Hepatocyte (in vitro differentiated cells): ENCODE results near the gene ZBTB7B. TPM values are rescaled to one million over a fixed set of nuclear protein-coding genes. Genes with fewer than 3 reads are reported as not detected.

ENCODE experiments used
- DNase-seq: peaks from one replicate; pipeline ENCODE4 v3.0.0-alpha.2; 2016; ENCODE audit warnings: low spot score
- H2AFZ ChIP-seq: fragments of 200-600 bp; sonication (generic); 2 replicates; pipeline ENCODE4 v1.6.0; 2016; ENCODE audit warnings: antibody characterized with exemption, mild to moderate bottlenecking
- H3K27ac ChIP-seq: fragments of 200-600 bp; sonication (generic); 2 replicates; pipeline ENCODE4 v1.5.1; 2016; ENCODE audit warnings: mild to moderate bottlenecking
- H3K27me3 ChIP-seq: fragments of 200-600 bp; sonication (generic); 2 replicates; pipeline ENCODE4 v1.6.1; 2016
- H3K36me3 ChIP-seq: fragments of 200-600 bp; sonication (generic); replicated peaks from 2 replicates; pipeline ENCODE4 v1.5.1; 2016; ENCODE audit warnings: low read depth; ENCODE audit not compliant: insufficient read depth
- H3K4me1 ChIP-seq: fragments of 200-600 bp; sonication (generic); 2 replicates; pipeline ENCODE4 v1.5.1; 2016; ENCODE audit warnings: mild to moderate bottlenecking, moderate library complexity; ENCODE audit not compliant: insufficient read depth
- H3K4me2 ChIP-seq: fragments of 200-600 bp; sonication (generic); 2 replicates; pipeline ENCODE4 v1.6.0; 2016
- H3K4me3 ChIP-seq: fragments of 200-600 bp; sonication (generic); 2 replicates; pipeline ENCODE4 v1.5.1; 2016; ENCODE audit warnings: mild to moderate bottlenecking
- H3K79me2 ChIP-seq: fragments of 200-600 bp; sonication (generic); 2 replicates; pipeline ENCODE4 v1.6.0; 2017; ENCODE audit warnings: mild to moderate bottlenecking
- H3K9me2 ChIP-seq: fragments of 200-600 bp; sonication (generic); replicated peaks from 2 replicates; pipeline ENCODE4 v1.6.0; 2017; ENCODE audit warnings: mild to moderate bottlenecking; ENCODE audit not compliant: insufficient read depth
- H3K9me3 ChIP-seq: fragments of 200-600 bp; sonication (generic); 2 replicates; pipeline ENCODE4 v1.5.1; 2016; ENCODE audit warnings: low read depth, mild to moderate bottlenecking
- H4K20me1 ChIP-seq: fragments of 200-600 bp; sonication (generic); 2 replicates; pipeline ENCODE4 v1.6.0; 2016; ENCODE audit warnings: mild to moderate bottlenecking; ENCODE audit not compliant: insufficient read depth, poor library complexity, severe bottlenecking
- CTCF ChIP-seq: fragments of 200-600 bp; sonication (generic); IDR thresholded peaks from 2 replicates; pipeline ENCODE4 v1.5.1; 2016; ENCODE audit warnings: antibody characterized with exemption, mild to moderate bottlenecking; ENCODE audit not compliant: poor library complexity
- EZH2 ChIP-seq: fragments of 200-600 bp; sonication (generic); IDR thresholded peaks from 2 replicates; pipeline ENCODE4 v1.6.1; 2016; ENCODE audit warnings: antibody characterized with exemption, mild to moderate bottlenecking, borderline replicate concordance
- EZH2phosphoT487 ChIP-seq: fragments of 200-600 bp; sonication (generic); IDR thresholded peaks from one replicate; pipeline ENCODE4 v1.6.1; 2018; ENCODE audit warnings: antibody characterized with exemption, mild to moderate bottlenecking, low read depth, moderate library complexity; ENCODE audit not compliant: unreplicated experiment, severe bottlenecking
- WGBS: methylation state at CpG from one replicate; pipeline ENCODE4 v1.1.6; 2016; ENCODE audit warnings: low lambda C conversion rate; ENCODE audit errors: missing lambda C conversion rate; 5-methylcytosine and 5-hydroxymethylcytosine counted together
- polyA plus RNA-seq: library from polyadenylated mRNA; unstranded; fragments of >200 nt; fragmentation: Nextera tagmentation; extraction: Ambion mirVana; gene quantifications from 2 replicates; pipeline ENCODE4 v1.2.1, GENCODE V29; 2016
- total RNA-seq: library from RNA; depleted of rRNA; stranded (reverse); fragments of >200 nt; gene quantifications from 2 replicates; pipeline ENCODE4 v1.2.3, GENCODE V29; 2014

The ZBTB7B gene
- total and polyA plus RNA-seq, 2 experiments from 2014 or later = 13.3 to 29.2 TPM

GRCh38 chr1:154969860-154970452 is 32.6 kb upstream of the ZBTB7B start:
- Histone ChIP-seq H3K79me2 (peaks cover 61% of the 10 kb centered on the region), H3K4me3 (peak overlapping the region; percentile 7), H3K27me3 (no peaks in the 10 kb centered on the region), H2AFZ (no peak overlapping the region), H3K4me2 (peak overlapping the region; percentile 75), H3K27ac (peak overlapping the region; percentile 96), H4K20me1 (no peaks in the 10 kb centered on the region), H3K4me1 (peaks cover 21% of the 10 kb centered on the region), H3K36me3 (no peaks in the 10 kb centered on the region), H3K9me3 (no peaks in the 10 kb centered on the region), H3K9me2 (no peaks in the 10 kb centered on the region)
- DNase-seq = no peak
- TF ChIP-seq EZH2 (no peak), CTCF (no peak), EZH2phosphoT487 (no peak)
- WGBS = 39% methylated on average over 8 of the region's 22 CpGs

GRCh38 chr1:154970631-154971340 is 31.8 kb upstream of the ZBTB7B start, which contains the start of gene SHC1:
SHC1 (minus strand) TSS chr1:154970747; CDS start chr1:154970526, 221 bp downstream.
- Histone ChIP-seq H3K4me2 (peak within 1 kb of the TSS; percentile 75), H3K9me2 (no peaks in the 10 kb centered on the region), H2AFZ (no peak within 1 kb of the TSS), H3K27ac (peak within 1 kb of the TSS; percentile 96), H3K4me1 (peaks cover 21% of the 10 kb centered on the region), H3K4me3 (peak within 1 kb of the TSS; percentile 7), H3K79me2 (peaks cover 58% of the 10 kb centered on the region), H3K36me3 (no peaks in the 10 kb centered on the region), H4K20me1 (no peaks in the 10 kb centered on the region), H3K27me3 (no peaks in the 10 kb centered on the region), H3K9me3 (no peaks in the 10 kb centered on the region)
- TF ChIP-seq EZH2 (no peak), EZH2phosphoT487 (no peak), CTCF (no peak)
- 21% methylated on average over 9 of the region's 15 CpGs for WGBS
- peak; percentile 95 for DNase-seq

GRCh38 chr1:154971341-154971998 is 31.1 kb upstream of the ZBTB7B start:
- 72% methylated on average over 10 of the region's 10 CpGs for WGBS
- Histone ChIP-seq H3K4me2 (peak overlapping the region; percentile 75), H3K27me3 (no peaks in the 10 kb centered on the region), H3K36me3 (no peaks in the 10 kb centered on the region), H3K79me2 (peaks cover 58% of the 10 kb centered on the region), H4K20me1 (no peaks in the 10 kb centered on the region), H3K27ac (peak overlapping the region; percentile 96), H3K4me1 (peaks cover 23% of the 10 kb centered on the region), H2AFZ (no peak overlapping the region), H3K9me3 (no peaks in the 10 kb centered on the region), H3K4me3 (no peak overlapping the region), H3K9me2 (no peaks in the 10 kb centered on the region)
- no peak for DNase-seq
- TF ChIP-seq EZH2phosphoT487 (no peak), CTCF (no peak), EZH2 (no peak)
